Astrocyte (in vitro differentiated cells and primary cell): ENCODE measurements around the gene BPIFA2.

Experiments used
- EZH2 ChIP-seq: IDR thresholded peaks from 2 replicates; pipeline ENCODE4 v1.6.1; 2012; ENCODE audit warnings: mild to moderate bottlenecking, low read length, inconsistent platforms; ENCODE audit not compliant: insufficient read depth
- TF ChIP-seq, protein P1 (sequence below): IDR thresholded peaks from 2 replicates; pipeline ENCODE4 v1.5.1; 2011; ENCODE audit warnings: low read depth, mild to moderate bottlenecking, inconsistent platforms, low read length, moderate library complexity; ENCODE audit not compliant: insufficient read depth

- TF ChIP-seq, protein P1, sequence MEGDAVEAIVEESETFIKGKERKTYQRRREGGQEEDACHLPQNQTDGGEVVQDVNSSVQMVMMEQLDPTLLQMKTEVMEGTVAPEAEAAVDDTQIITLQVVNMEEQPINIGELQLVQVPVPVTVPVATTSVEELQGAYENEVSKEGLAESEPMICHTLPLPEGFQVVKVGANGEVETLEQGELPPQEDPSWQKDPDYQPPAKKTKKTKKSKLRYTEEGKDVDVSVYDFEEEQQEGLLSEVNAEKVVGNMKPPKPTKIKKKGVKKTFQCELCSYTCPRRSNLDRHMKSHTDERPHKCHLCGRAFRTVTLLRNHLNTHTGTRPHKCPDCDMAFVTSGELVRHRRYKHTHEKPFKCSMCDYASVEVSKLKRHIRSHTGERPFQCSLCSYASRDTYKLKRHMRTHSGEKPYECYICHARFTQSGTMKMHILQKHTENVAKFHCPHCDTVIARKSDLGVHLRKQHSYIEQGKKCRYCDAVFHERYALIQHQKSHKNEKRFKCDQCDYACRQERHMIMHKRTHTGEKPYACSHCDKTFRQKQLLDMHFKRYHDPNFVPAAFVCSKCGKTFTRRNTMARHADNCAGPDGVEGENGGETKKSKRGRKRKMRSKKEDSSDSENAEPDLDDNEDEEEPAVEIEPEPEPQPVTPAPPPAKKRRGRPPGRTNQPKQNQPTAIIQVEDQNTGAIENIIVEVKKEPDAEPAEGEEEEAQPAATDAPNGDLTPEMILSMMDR: no peak
- TF ChIP-seq EZH2: no peak
These were observed 34.5 kb downstream of the BPIFA2 start for GRCh38 chr20:33202451-33202850.
